Common myeloid progenitor, CD34-positive (primary cell): ENCODE results near the gene COMT.

Source experiments
- CTCF ChIA-PET: fragments of 350-600 bp; sonication (Branson Sonifier 250); formaldehyde crosslinking; loops from one replicate; lab custom pipeline; 2021; ENCODE audit warnings: antibody characterized with exemption; lab: Charles Lee
- POLR2A ChIA-PET: fragments of 350-600 bp; sonication (Branson Sonifier 250); formaldehyde crosslinking; loops from one replicate; lab custom pipeline; 2021; ENCODE audit warnings: antibody characterized with exemption; lab: Charles Lee
- DNase-seq, 3 donors: peaks; one replicate each; pipeline versions ENCODE4 v3.0.0 to v3.0.0-alpha.2; 2013
- H3K27ac ChIP-seq, 2 experiments: 1 replicate in 1 of 2; 2 replicates in 1 of 2; pipeline ENCODE4 v1.7.0; 2013; ENCODE audit warnings: inconsistent platforms in 2 of 2, low read length in 2 of 2, mild to moderate bottlenecking in 2 of 2, low read depth in 1 of 2, moderate library complexity in 1 of 2; ENCODE audit not compliant: severe bottlenecking in 2 of 2, insufficient read depth in 1 of 2, poor library complexity in 1 of 2
- H3K27me3 ChIP-seq, 5 experiments: replicated peaks in 2 of 5; 1 replicate in 3 of 5; 2 replicates in 2 of 5; pipeline versions ENCODE4 v1.6.1 to v1.7.0; 2013; ENCODE audit warnings: low read length in 4 of 5, mild to moderate bottlenecking in 2 of 5, moderate library complexity in 2 of 5, inconsistent platforms in 1 of 5; ENCODE audit not compliant: insufficient read depth in 5 of 5, control insufficient read depth in 4 of 5
- H3K36me3 ChIP-seq, 4 experiments: 1 replicate in 2 of 4; 2 replicates in 2 of 4; pipeline versions ENCODE4 v1.6.1 to v1.7.0; 2013; ENCODE audit warnings: low read length in 3 of 4, control low read depth in 1 of 4, mild to moderate bottlenecking in 1 of 4; ENCODE audit not compliant: control insufficient read depth in 4 of 4, insufficient read depth in 4 of 4
- H3K4me1 ChIP-seq, 4 experiments: 1 replicate in 3 of 4; 2 replicates in 1 of 4; pipeline versions ENCODE4 v1.6.1 to v1.7.1; 2013; ENCODE audit warnings: low read length in 3 of 4, mild to moderate bottlenecking in 3 of 4, control low read depth in 1 of 4, inconsistent platforms in 1 of 4, moderate library complexity in 1 of 4; ENCODE audit not compliant: control insufficient read depth in 4 of 4, insufficient read depth in 4 of 4; ENCODE audit errors: control extremely low read depth in 1 of 4
- H3K4me3 ChIP-seq, 7 experiments: 1 replicate in 4 of 7; 2 replicates in 3 of 7; pipeline versions ENCODE4 v1.5.1 to v1.7.0; 2013; ENCODE audit warnings: mild to moderate bottlenecking in 7 of 7, low read length in 6 of 7, moderate library complexity in 6 of 7, inconsistent platforms in 2 of 7, low read depth in 2 of 7, control low read depth in 1 of 7; ENCODE audit not compliant: insufficient read depth in 4 of 7, control insufficient read depth in 1 of 7; ENCODE audit errors: extremely low read depth in 1 of 7
- H3K9me3 ChIP-seq, 5 experiments: 1 replicate in 4 of 5; 2 replicates in 1 of 5; pipeline versions ENCODE4 v1.6.1 to v1.7.1; 2013; ENCODE audit warnings: low read length in 4 of 5, mild to moderate bottlenecking in 2 of 5, inconsistent platforms in 1 of 5, low read depth in 1 of 5, moderate library complexity in 1 of 5; ENCODE audit not compliant: control insufficient read depth in 4 of 5, insufficient read depth in 2 of 5; ENCODE audit errors: control extremely low read depth in 1 of 5
- WGBS: methylation state at CpG from one replicate; pipeline ENCODE4 v1.1.5; 2013; ENCODE audit not compliant: insufficient coverage; 5-methylcytosine and 5-hydroxymethylcytosine counted together

COMT gene

GRCh38 chr22:19979712-19980493 is 38.3 kb downstream of the COMT start:
- ChIA-PET CTCF (interaction anchor here (2.0 to 3.4 kb wide), 2 partner anchors 33 to 36 kb away, joined by 9 read pairs; no protein-coding TSS in a partner anchor), POLR2A (no interaction called here)
- peaks cover 0 to 33% (median 21%) of the 10 kb centered on the region in 4 experiments for H3K4me1 ChIP-seq
- peaks cover 0 to 46% (median 10%) of the 10 kb centered on the region in 4 experiments for H3K36me3 ChIP-seq
- H3K4me3 ChIP-seq: no peak overlapping the region
- 98% methylated on average over 51 of the region's 52 CpGs for WGBS
- no peak for DNase-seq
- no peaks in the 10 kb centered on the region for H3K27me3 ChIP-seq
- no peaks in the 10 kb centered on the region for H3K9me3 ChIP-seq
- no peak overlapping the region for H3K27ac ChIP-seq

GRCh38 chr22:19980766-19981165 is 39.2 kb downstream of the COMT start:
- ChIA-PET POLR2A (no interaction called here), CTCF (interaction anchor here (1.0 to 3.4 kb wide), 4 partner anchors 9 to 35 kb away, joined by 3 to 9 read pairs (median 3); no protein-coding TSS in a partner anchor)
- Histone ChIP-seq H3K27me3 (no peaks in the 10 kb centered on the region), H3K27ac (no peak overlapping the region), H3K36me3 (peaks cover 0 to 46% (median 10%) of the 10 kb centered on the region in 4 experiments), H3K9me3 (no peaks in the 10 kb centered on the region), H3K4me3 (no peak overlapping the region), H3K4me1 (peaks cover 0 to 32% (median 15%) of the 10 kb centered on the region in 4 experiments)
- DNase-seq: no peak
- 95% methylated on average over 4 of the region's 7 CpGs for WGBS

GRCh38 chr22:19981171-19981960 is 39.8 kb downstream of the COMT start:
- CTCF ChIA-PET: interaction anchor here (1.0 to 3.4 kb wide), 4 partner anchors 9 to 34 kb away, joined by 3 to 9 read pairs (median 3); no protein-coding TSS in a partner anchor
- DNase-seq: no peak
- Histone ChIP-seq H3K4me1 (peaks cover 0 to 32% (median 15%) of the 10 kb centered on the region in 4 experiments), H3K4me3 (no peak overlapping the region), H3K36me3 (peaks cover 0 to 46% (median 10%) of the 10 kb centered on the region in 4 experiments), H3K9me3 (no peaks in the 10 kb centered on the region), H3K27ac (no peak overlapping the region), H3K27me3 (no peaks in the 10 kb centered on the region)
- WGBS: 97% methylated on average over 29 of the region's 33 CpGs
- POLR2A ChIA-PET: interaction anchor here (0.6 kb wide), 1 partner anchor 8 kb away, joined by 3 read pairs; no protein-coding TSS in a partner anchor

- ChIA-PET CTCF (interaction anchor here (1.4 kb wide), 1 partner anchor 10 kb away, joined by 3 read pairs; no protein-coding TSS in a partner anchor), POLR2A (interaction anchor here (0.6 kb wide), 1 partner anchor 7 kb away, joined by 3 read pairs; no protein-coding TSS in a partner anchor)
- H3K4me3 ChIP-seq: no peak overlapping the region
- no peaks in the 10 kb centered on the region for H3K27me3 ChIP-seq
- H3K36me3 ChIP-seq: peaks cover 0 to 46% (median 10%) of the 10 kb centered on the region in 4 experiments
- H3K27ac ChIP-seq: no peak overlapping the region
- WGBS: 97% methylated on average over 11 of the region's 16 CpGs
- H3K9me3 ChIP-seq: no peaks in the 10 kb centered on the region
- DNase-seq: no peak
- peaks cover 0 to 31% (median 18%) of the 10 kb centered on the region in 4 experiments for H3K4me1 ChIP-seq
Observed at GRCh38 chr22:19981961-19982920, 40.7 kb downstream of the COMT start.

GRCh38 chr22:19982991-19983578 is 41.5 kb downstream of the COMT start:
- H3K36me3 ChIP-seq: peaks cover 0 to 40% (median 9%) of the 10 kb centered on the region in 4 experiments
- ChIA-PET POLR2A (no interaction called here), CTCF (interaction anchor here (0.8 to 3.9 kb wide), 2 partner anchors 28 to 31 kb away, joined by 4 to 26 read pairs; no protein-coding TSS in a partner anchor)
- DNase-seq: no peak
- H3K27ac ChIP-seq: no peak overlapping the region
- WGBS: 97% methylated on average over 8 of the region's 8 CpGs
- peaks cover 0 to 36% (median 20%) of the 10 kb centered on the region in 4 experiments for H3K4me1 ChIP-seq
- no peaks in the 10 kb centered on the region for H3K9me3 ChIP-seq
- no peaks in the 10 kb centered on the region for H3K27me3 ChIP-seq
- no peak overlapping the region for H3K4me3 ChIP-seq

GRCh38 chr22:19983741-19984140 is 42.2 kb downstream of the COMT start:
- Histone ChIP-seq H3K27ac (no peak overlapping the region), H3K36me3 (peaks cover 0 to 34% (median 8%) of the 10 kb centered on the region in 4 experiments), H3K27me3 (no peaks in the 10 kb centered on the region), H3K4me1 (peaks cover 0 to 36% (median 20%) of the 10 kb centered on the region in 4 experiments), H3K4me3 (no peak overlapping the region), H3K9me3 (no peaks in the 10 kb centered on the region)
- no peak for DNase-seq
- ChIA-PET POLR2A (no interaction called here), CTCF (interaction anchor here (0.8 to 3.9 kb wide), 3 partner anchors 26 to 31 kb away, joined by 3 to 26 read pairs (median 4); no protein-coding TSS in a partner anchor)
- 69% methylated on average over 2 of the region's 5 CpGs for WGBS
